GM12878 (cell line): ENCODE data around the gene CAMK2D. TPM values are rescaled to one million over a fixed set of nuclear protein-coding genes. Genes with fewer than 3 reads are reported as not detected.

Source experiments
- ATAC-seq: fragments of 200-7000 bp; cut with Tn5 transposase; 3 replicates; pipeline ENCODE4 v1.9.1; 2020; ENCODE audit warnings: mild to moderate bottlenecking, moderate library complexity
- BruUV-seq: library from RNA; stranded (reverse); fragments of 400-500 nt; replicated peaks from 2 replicates; lab custom pipeline; 2021; lab: Mats Ljungman, UMichigan
- CTCF ChIA-PET: fragments of 300-600 bp; sonication (Branson Sonifier 250); formaldehyde crosslinking; extraction: SDS; loops from one replicate; lab custom pipeline; 2021; ENCODE audit warnings: inconsistent platforms; lab: Yijun Ruan, JAX
- POLR2A ChIA-PET: fragments of 350-600 bp; formaldehyde crosslinking; extraction: SDS; loops from one replicate; lab custom pipeline; 2021; ENCODE audit warnings: inconsistent platforms; lab: Charles Lee
- RAD21 ChIA-PET: fragments of 300-600 bp; sonication (Branson Sonifier 250); formaldehyde crosslinking; loops from one replicate; lab custom pipeline; 2023; ENCODE audit warnings: antibody characterized with exemption; ENCODE audit not compliant: unreplicated experiment; lab: Charles Lee
- SMC1A ChIA-PET: fragments of 300-600 bp; sonication (Branson Sonifier 250); formaldehyde crosslinking; loops from one replicate; lab custom pipeline; 2023; ENCODE audit not compliant: unreplicated experiment, uncharacterized antibody; lab: Charles Lee
- DNase-seq: peaks from one replicate; pipeline ENCODE4 v3.0.0-alpha.2; 2011; ENCODE audit warnings: low read depth, low spot score
- FAIRE-seq: peaks from 3 replicates; lab custom pipeline; 2011; peaks lifted over from hg19 to GRCh38; lab: Jason Lieb, UNC
- H2AFZ ChIP-seq: 2 replicates; pipeline ENCODE4 v1.6.0; 2011; ENCODE audit warnings: low read depth, low read length, control low read depth; ENCODE audit not compliant: control insufficient read depth
- H3K27ac ChIP-seq: 2 replicates; pipeline ENCODE4 v1.5.1; 2011; ENCODE audit warnings: control low read depth; ENCODE audit not compliant: control insufficient read depth, insufficient read depth
- H3K27me3 ChIP-seq, 2 experiments: replicated peaks in 1 of 2; 2 replicates each; pipeline versions ENCODE4 v1.6.0 to v1.6.1; 2011; ENCODE audit warnings: low read length in 1 of 2; ENCODE audit not compliant: control insufficient read depth in 2 of 2, insufficient read depth in 2 of 2
- H3K36me3 ChIP-seq, 2 experiments: 2 replicates each; pipeline ENCODE4 v1.5.1; 2011; ENCODE audit warnings: low read length in 1 of 2; ENCODE audit not compliant: control insufficient read depth in 2 of 2, insufficient read depth in 2 of 2
- H3K4me1 ChIP-seq: 2 replicates; pipeline ENCODE4 v1.6.1; 2011; ENCODE audit warnings: mild to moderate bottlenecking, low read length, moderate library complexity, mixed read lengths; ENCODE audit not compliant: control insufficient read depth, insufficient read depth
- H3K4me2 ChIP-seq: 2 replicates; pipeline ENCODE4 v1.6.0; 2011; ENCODE audit warnings: control low read depth; ENCODE audit not compliant: control insufficient read depth, insufficient read depth
- H3K4me3 ChIP-seq: fragments of 200-600 bp; sonication (generic); 2 replicates; pipeline ENCODE4 v1.5.1; 2016
- H3K79me2 ChIP-seq: 2 replicates; pipeline ENCODE4 v1.6.0; 2011; ENCODE audit warnings: low read length; ENCODE audit not compliant: control insufficient read depth, insufficient read depth
- H3K9ac ChIP-seq: 2 replicates; pipeline ENCODE4 v1.8.0; 2011; ENCODE audit warnings: low read length, control low read depth, mixed read lengths; ENCODE audit not compliant: control insufficient read depth, insufficient read depth
- H3K9me3 ChIP-seq: replicated peaks from 3 replicates; pipeline ENCODE4 v1.5.1; 2011; ENCODE audit warnings: mild to moderate bottlenecking, low read length; ENCODE audit not compliant: control insufficient read depth, insufficient read depth
- H4K20me1 ChIP-seq: 2 replicates; pipeline ENCODE4 v1.6.0; 2011; ENCODE audit not compliant: control insufficient read depth, insufficient read depth
- EED ChIP-seq: sonication (generic); IDR thresholded peaks from 2 replicates; pipeline ENCODE4 v1.6.1; 2016; ENCODE audit warnings: antibody characterized with exemption, low read depth
- JUNB ChIP-seq: IDR thresholded peaks from 2 replicates; pipeline ENCODE4 v1.6.1; 2016; ENCODE audit warnings: antibody characterized with exemption, mild to moderate bottlenecking
- SIX5 ChIP-seq: IDR thresholded peaks from 2 replicates; pipeline ENCODE4 v1.6.1; 2011; ENCODE audit warnings: mild to moderate bottlenecking, low read depth, low read length, moderate library complexity; ENCODE audit not compliant: severe bottlenecking
- SMC3 ChIP-seq: IDR thresholded peaks from 2 replicates; pipeline ENCODE4 v1.6.1; 2011; ENCODE audit warnings: low read length, improper control_type of control experiment, borderline replicate concordance
- YY1 ChIP-seq: IDR thresholded peaks from 2 replicates; pipeline ENCODE4 v1.6.1; 2011; ENCODE audit warnings: low read depth, mild to moderate bottlenecking, low read length
- ZNF24 ChIP-seq: fragments of 450-650 bp; IDR thresholded peaks from 2 replicates; pipeline ENCODE4 v1.6.1; 2017; ENCODE audit warnings: antibody characterized with exemption, mild to moderate bottlenecking
- ZNF622 ChIP-seq: fragments of 450-650 bp; IDR thresholded peaks from 2 replicates; pipeline ENCODE4 v1.6.1; 2017; ENCODE audit warnings: mild to moderate bottlenecking, inconsistent platforms
- WGBS: methylation state at CpG from one replicate; pipeline ENCODE4 v1.1.6; 2016; ENCODE audit warnings: low lambda C conversion rate; ENCODE audit not compliant: insufficient replicate concordance, insufficient coverage; ENCODE audit errors: missing lambda C conversion rate; 5-methylcytosine and 5-hydroxymethylcytosine counted together
- in situ Hi-C: fragments of 300-500 bp; cut with MboI; formaldehyde crosslinking; loops from 9 replicates; pipeline ENCODE4 v1.14.3; 2018; ENCODE audit warnings: mixed read lengths
- intact Hi-C: fragments of 100-400 bp; cut with micrococcal nuclease; formaldehyde crosslinking; loops from one replicate; pipeline ENCODE4 v1.14.2; 2022; ENCODE audit not compliant: unreplicated experiment
- polyA plus RNA-seq, 11 experiments: library from polyadenylated mRNA; depleted of rRNA in 4 of 11; unstranded in 6 of 11; stranded (reverse) in 5 of 11; fragments of >200 nt; fragmentation: Nextera tagmentation in 4 of 11; fragmentation: Illumina TruSeq in 1 of 11; extraction: Ambion mirVana in 4 of 11; extraction: Trizol in 1 of 11; gene quantifications; 1 replicate in 1 of 11; 2 replicates in 10 of 11; pipeline versions ENCODE4 v1.2.1 to v1.2.3, GENCODE V29; 2011 to 2016; ENCODE audit warnings: inconsistent platforms in 2 of 11, missing spikeins in 2 of 11, low read depth in 1 of 11
- total RNA-seq, 4 experiments: library from RNA; depleted of rRNA in 3 of 4; stranded (reverse); fragments of >200 nt in 3 of 4; fragmentation: Illumina TruSeq in 1 of 4; extraction: Trizol in 1 of 4; gene quantifications; 2 replicates each; pipeline versions ENCODE4 v1.2.1 to v1.2.3, GENCODE V29; 2013 to 2021
- TF ChIP-seq, protein P1 (sequence below): fragments of 450-650 bp; conservative IDR thresholded peaks from 2 replicates; pipeline ENCODE4 v1.6.1; 2017; ENCODE audit warnings: mild to moderate bottlenecking, moderate library complexity

Gene CAMK2D
- total and polyA plus RNA-seq, 10 of the 15 experiments (the other 5 are each of a cell fraction or from before 2014, with no cell fraction given): 6.9 to 88.5 (median 12.9) TPM

DNA sequence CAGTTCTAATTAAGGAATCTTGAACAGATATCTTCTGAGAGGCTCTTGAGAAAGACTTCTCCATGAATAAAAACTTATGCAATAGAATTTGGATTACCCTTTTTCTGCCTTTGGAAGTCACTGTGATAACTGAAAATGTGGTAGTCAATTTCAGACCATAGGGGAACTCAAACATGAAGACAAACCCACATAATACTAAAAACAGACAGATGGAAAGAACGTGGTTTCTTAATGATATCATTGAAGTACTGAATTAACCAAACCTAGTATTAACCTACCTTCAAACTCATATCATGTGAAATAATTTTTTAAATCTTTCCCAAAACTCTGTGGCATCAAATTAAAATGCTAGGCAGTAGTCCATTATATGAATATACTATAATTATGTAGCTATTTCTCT, 153.5 kb downstream of the CAMK2D start (continued):
- peak; percentile 70 for TF ChIP-seq JUNB
- TF ChIP-seq ZNF622: no peak
- no peak for TF ChIP-seq SIX5

DNA sequence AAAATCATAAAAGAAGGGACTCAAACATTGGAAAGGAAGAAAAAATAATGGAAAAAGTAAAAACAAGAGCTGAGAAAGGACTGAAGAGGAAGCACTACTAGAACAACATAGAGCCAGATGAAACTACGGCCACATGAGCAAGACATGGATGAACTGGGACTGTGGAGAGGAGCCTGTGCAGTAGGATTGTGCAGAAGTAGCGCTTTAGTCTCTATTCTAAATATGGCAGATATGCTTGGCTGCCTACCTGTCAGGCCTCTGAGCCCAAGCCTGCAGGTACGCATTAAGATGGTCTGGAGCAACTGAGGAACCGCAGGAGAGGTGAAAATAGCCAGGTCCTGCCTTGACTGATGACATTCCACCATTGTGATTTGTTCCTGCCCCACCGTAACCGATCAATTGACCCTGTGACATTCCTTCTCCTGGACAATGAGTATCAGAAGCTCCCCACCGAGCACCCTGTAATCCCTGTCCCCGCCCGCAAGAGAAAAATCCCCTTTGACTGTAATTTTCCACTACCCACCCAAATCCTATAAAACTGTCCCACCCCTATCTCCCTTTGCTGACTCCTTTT, 154.3 kb downstream of the CAMK2D start:
- BruUV-seq: no TSS peak
- ATAC-seq (peak; percentile 32; the same call in 2 of the 3 replicates), DNase-seq (no peak), FAIRE-seq (no peak)
- no peaks in the 10 kb centered on the region; the same call in 2 of the 3 replicates for H3K9me3 ChIP-seq
- H2AFZ ChIP-seq: no peak overlapping the region
- RAD21 ChIA-PET: interaction anchor here (0.7 kb wide), 1 partner anchor 10 kb away, joined by 3 read pairs; no protein-coding TSS in a partner anchor
- no peaks in the 10 kb centered on the region for H3K27me3 ChIP-seq
- intact Hi-C loops (no loop called here), in situ Hi-C loops (no loop called here)
- CTCF ChIA-PET: no interaction called here
- H3K36me3 ChIP-seq: peaks cover 0 to 3% of the 10 kb centered on the region in 2 experiments; a peak in 2 of 4 replicates
- no peak overlapping the region for H3K27ac ChIP-seq
- H4K20me1 ChIP-seq: no peaks in the 10 kb centered on the region
- POLR2A ChIA-PET: interaction anchor here (0.6 to 1.1 kb wide), 4 partner anchors 9 to 42 kb away, joined by 3 to 4 read pairs (median 4); no protein-coding TSS in a partner anchor
- H3K9ac ChIP-seq: no peak overlapping the region
- TF ChIP-seq SMC3: no peak
- no peak for TF ChIP-seq EED
- TF ChIP-seq, protein P1, sequence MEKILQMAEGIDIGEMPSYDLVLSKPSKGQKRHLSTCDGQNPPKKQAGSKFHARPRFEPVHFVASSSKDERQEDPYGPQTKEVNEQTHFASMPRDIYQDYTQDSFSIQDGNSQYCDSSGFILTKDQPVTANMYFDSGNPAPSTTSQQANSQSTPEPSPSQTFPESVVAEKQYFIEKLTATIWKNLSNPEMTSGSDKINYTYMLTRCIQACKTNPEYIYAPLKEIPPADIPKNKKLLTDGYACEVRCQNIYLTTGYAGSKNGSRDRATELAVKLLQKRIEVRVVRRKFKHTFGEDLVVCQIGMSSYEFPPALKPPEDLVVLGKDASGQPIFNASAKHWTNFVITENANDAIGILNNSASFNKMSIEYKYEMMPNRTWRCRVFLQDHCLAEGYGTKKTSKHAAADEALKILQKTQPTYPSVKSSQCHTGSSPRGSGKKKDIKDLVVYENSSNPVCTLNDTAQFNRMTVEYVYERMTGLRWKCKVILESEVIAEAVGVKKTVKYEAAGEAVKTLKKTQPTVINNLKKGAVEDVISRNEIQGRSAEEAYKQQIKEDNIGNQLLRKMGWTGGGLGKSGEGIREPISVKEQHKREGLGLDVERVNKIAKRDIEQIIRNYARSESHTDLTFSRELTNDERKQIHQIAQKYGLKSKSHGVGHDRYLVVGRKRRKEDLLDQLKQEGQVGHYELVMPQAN: no peak
- TF ChIP-seq YY1: no peak
- TF ChIP-seq ZNF24: no peak
- H3K4me3 ChIP-seq: no peak overlapping the region; the same call in 1 of the 2 replicates
- H3K4me2 ChIP-seq: peak overlapping the region; percentile 59
- peaks cover 12% of the 10 kb centered on the region for H3K4me1 ChIP-seq
- H3K79me2 ChIP-seq: no peaks in the 10 kb centered on the region; the same call in 1 of the 2 replicates
- SMC1A ChIA-PET: interaction anchor here (0.7 to 1.3 kb wide), 6 partner anchors 8 to 43 kb away, joined by 3 to 4 read pairs (median 4); no protein-coding TSS in a partner anchor
- 83% methylated on average over 9 of the region's 9 CpGs for WGBS
